ENCODE results near the gene DOCK8.

DOCK8 gene

DNA sequence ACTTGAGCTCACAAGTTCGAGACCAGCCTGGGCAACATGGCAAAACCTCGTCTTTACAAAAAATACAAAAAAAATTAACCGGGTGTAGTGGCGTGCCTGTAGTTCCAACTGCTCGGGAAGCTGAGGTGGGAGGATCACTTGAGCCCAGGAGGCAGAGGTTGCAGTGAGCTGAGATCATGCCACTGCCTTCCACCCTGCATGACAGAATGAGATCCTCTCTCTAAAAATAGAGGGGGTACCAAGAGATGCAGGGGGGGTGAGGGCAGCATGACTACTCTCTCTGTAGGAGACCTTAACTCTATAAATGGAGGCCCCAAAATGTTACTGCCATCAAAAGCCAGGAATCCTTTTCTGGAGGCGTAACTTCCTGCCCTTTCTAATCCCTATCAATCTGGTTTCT is 243.9 kb downstream of the DOCK8 start:
- no peaks in the 10 kb centered on the region for H3K36me3 ChIP-seq (ENCODE audit: insufficient read depth, low read length)
- TF ChIP-seq, protein P1, sequence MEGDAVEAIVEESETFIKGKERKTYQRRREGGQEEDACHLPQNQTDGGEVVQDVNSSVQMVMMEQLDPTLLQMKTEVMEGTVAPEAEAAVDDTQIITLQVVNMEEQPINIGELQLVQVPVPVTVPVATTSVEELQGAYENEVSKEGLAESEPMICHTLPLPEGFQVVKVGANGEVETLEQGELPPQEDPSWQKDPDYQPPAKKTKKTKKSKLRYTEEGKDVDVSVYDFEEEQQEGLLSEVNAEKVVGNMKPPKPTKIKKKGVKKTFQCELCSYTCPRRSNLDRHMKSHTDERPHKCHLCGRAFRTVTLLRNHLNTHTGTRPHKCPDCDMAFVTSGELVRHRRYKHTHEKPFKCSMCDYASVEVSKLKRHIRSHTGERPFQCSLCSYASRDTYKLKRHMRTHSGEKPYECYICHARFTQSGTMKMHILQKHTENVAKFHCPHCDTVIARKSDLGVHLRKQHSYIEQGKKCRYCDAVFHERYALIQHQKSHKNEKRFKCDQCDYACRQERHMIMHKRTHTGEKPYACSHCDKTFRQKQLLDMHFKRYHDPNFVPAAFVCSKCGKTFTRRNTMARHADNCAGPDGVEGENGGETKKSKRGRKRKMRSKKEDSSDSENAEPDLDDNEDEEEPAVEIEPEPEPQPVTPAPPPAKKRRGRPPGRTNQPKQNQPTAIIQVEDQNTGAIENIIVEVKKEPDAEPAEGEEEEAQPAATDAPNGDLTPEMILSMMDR (IDR thresholded peaks at IDR 0.05; ENCODE audit: low read length), result no peak
- no peak for TF ChIP-seq EZH2 (IDR thresholded peaks at IDR 0.05; ENCODE audit: borderline replicate concordance, low read length)

DNA sequence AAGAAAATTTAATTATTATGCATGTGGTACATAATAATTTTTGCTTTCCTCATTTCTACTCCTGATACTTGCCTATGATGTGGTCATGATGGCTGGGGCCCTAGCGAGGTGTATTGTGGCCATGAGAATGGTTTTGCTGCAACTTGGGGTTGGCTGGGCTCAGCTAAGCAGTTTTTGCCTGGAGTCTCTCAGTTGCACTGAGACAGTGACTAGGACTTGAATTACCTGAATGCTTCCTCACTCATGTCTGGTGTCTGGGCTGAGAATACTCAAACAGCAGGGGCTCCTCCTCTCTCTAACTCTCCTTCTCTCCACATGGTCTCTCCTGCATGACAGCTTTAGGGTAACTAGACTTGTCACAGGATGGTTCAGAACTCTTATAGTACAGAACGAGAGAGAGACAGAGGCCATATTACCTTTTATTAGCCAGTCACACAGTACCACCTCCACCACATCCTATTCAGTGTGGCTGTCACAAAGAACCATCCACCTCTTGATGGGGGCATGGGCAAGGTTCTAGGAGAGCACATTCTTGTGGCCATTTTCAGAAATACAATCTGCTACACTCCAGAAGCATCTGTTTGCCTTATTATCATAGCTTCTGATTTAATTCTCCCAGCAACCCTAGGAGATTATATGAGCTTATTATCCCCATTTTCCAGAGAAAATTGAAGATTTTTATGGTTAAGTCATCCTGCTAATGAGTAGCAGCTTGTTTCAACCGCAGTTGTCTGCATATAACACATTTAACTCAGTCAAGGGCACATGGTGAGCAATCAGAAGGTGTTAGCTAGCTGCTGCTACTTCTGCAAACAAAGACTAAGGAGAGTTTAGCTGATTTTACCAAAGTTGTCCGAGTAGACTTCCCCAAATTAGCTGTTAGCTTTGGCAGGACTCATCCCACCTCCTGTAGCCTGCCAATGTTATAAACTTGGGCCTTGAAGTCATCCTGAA is 245.1 kb downstream of the DOCK8 start:
- no peaks in the 10 kb centered on the region for H3K9me3 ChIP-seq (ENCODE audit: low read length)
- H3K27ac ChIP-seq (ENCODE audit: low read depth, low read length, poor library complexity, severe bottlenecking), result no peak overlapping the region
- H3K27me3 ChIP-seq (ENCODE audit: insufficient read depth, low read length), result no peaks in the 10 kb centered on the region
- no peaks in the 10 kb centered on the region for H3K9me2 ChIP-seq (ENCODE audit: low read depth, low read length)
- no peaks in the 10 kb centered on the region for H3F3A ChIP-seq (ENCODE audit: insufficient read depth, low read length)
- no peak overlapping the region for H3K4me2 ChIP-seq (ENCODE audit: low read length)
- no peaks in the 10 kb centered on the region for H4K20me1 ChIP-seq (ENCODE audit: insufficient read depth, low read length)
- no peak overlapping the region for H3K9ac ChIP-seq (ENCODE audit: low read length)
- no peaks in the 10 kb centered on the region for H3K79me2 ChIP-seq (ENCODE audit: insufficient read depth, low read length)
- H2AFZ ChIP-seq (ENCODE audit: low read length), result no peak overlapping the region
- H3K4me3 ChIP-seq (ENCODE audit: low read depth, low read length, poor library complexity, severe bottlenecking), result no peak overlapping the region
- peaks cover 4% of the 10 kb centered on the region for H3K4me1 ChIP-seq (ENCODE audit: insufficient read depth, low read length, severe bottlenecking)
- H3K36me3 ChIP-seq (ENCODE audit: insufficient read depth, low read length), result no peaks in the 10 kb centered on the region
- no peak for TF ChIP-seq EZH2 (IDR thresholded peaks at IDR 0.05; ENCODE audit: borderline replicate concordance, low read length)
- TF ChIP-seq, protein P1 (IDR thresholded peaks at IDR 0.05; ENCODE audit: low read length), result peak; percentile 29; the same call in 1 of the 2 replicates

More for the DNA sequence above, 243.9 kb downstream of the DOCK8 start:
- Histone ChIP-seq H3K9ac (ENCODE audit: low read length) (no peak overlapping the region), H3K4me1 (ENCODE audit: insufficient read depth, low read length, severe bottlenecking) (peaks cover 4% of the 10 kb centered on the region), H3K4me3 (ENCODE audit: low read depth, low read length, poor library complexity, severe bottlenecking) (no peak overlapping the region), H3K9me3 (ENCODE audit: low read length) (no peaks in the 10 kb centered on the region), H2AFZ (ENCODE audit: low read length) (no peak overlapping the region), H3K79me2 (ENCODE audit: insufficient read depth, low read length) (no peaks in the 10 kb centered on the region), H3K27ac (ENCODE audit: low read depth, low read length, poor library complexity, severe bottlenecking) (no peak overlapping the region), H3K4me2 (ENCODE audit: low read length) (no peak overlapping the region), H4K20me1 (ENCODE audit: insufficient read depth, low read length) (no peaks in the 10 kb centered on the region), H3K9me2 (ENCODE audit: low read depth, low read length) (no peaks in the 10 kb centered on the region), H3K27me3 (ENCODE audit: insufficient read depth, low read length) (no peaks in the 10 kb centered on the region), H3F3A (ENCODE audit: insufficient read depth, low read length) (no peaks in the 10 kb centered on the region)

DNA sequence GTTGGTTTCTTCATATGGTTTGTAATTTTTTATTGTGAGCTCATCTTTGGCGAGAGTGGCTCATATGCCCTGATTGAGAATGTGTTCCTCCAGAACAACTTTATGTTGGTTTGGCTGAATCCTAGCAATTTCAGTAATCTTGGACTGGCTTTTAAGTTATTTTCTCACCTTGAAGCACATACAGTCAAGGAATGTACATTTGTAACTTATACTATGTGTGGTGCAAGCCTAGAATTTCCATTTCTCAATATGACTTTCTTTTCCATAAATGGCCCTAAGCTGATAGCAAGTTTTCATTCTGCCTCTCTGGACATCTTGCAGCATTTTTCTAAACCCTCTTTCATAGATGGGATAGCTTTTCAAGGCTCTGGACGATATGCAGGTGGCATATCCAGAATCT is 247.5 kb downstream of the DOCK8 start:
- TF ChIP-seq EZH2 (IDR thresholded peaks at IDR 0.05; ENCODE audit: borderline replicate concordance, low read length), result no peak
- TF ChIP-seq, protein P1 (IDR thresholded peaks at IDR 0.05; ENCODE audit: low read length), result no peak
- H2AFZ ChIP-seq (ENCODE audit: low read length), result no peak overlapping the region
- H3K27ac ChIP-seq (ENCODE audit: low read depth, low read length, poor library complexity, severe bottlenecking), result no peak overlapping the region
- H3F3A ChIP-seq (ENCODE audit: insufficient read depth, low read length), result no peaks in the 10 kb centered on the region
- no peak overlapping the region for H3K4me2 ChIP-seq (ENCODE audit: low read length)
- no peak overlapping the region for H3K4me3 ChIP-seq (ENCODE audit: low read depth, low read length, poor library complexity, severe bottlenecking)
- no peaks in the 10 kb centered on the region for H3K27me3 ChIP-seq (ENCODE audit: insufficient read depth, low read length)
- H3K9me2 ChIP-seq (ENCODE audit: low read depth, low read length), result no peaks in the 10 kb centered on the region
- no peaks in the 10 kb centered on the region for H3K79me2 ChIP-seq (ENCODE audit: insufficient read depth, low read length)
- peaks cover 4% of the 10 kb centered on the region for H3K4me1 ChIP-seq (ENCODE audit: insufficient read depth, low read length, severe bottlenecking)
- no peaks in the 10 kb centered on the region for H3K36me3 ChIP-seq (ENCODE audit: insufficient read depth, low read length)
- no peaks in the 10 kb centered on the region for H4K20me1 ChIP-seq (ENCODE audit: insufficient read depth, low read length)
- H3K9ac ChIP-seq (ENCODE audit: low read length), result no peak overlapping the region
- H3K9me3 ChIP-seq (ENCODE audit: low read length), result no peaks in the 10 kb centered on the region

Data from OCI-LY1 (cell line).